GM18873 (cell line): ENCODE data around the gene ATXN10.

Experiments
- ATAC-seq: cut with Tn5 transposase; IDR thresholded peaks from one replicate; pipeline ENCODE4 v1.9.1; 2021; ENCODE audit warnings: mild to moderate bottlenecking, moderate library complexity, moderate number of reproducible peaks; ENCODE audit not compliant: unreplicated experiment, low FRiP score

The ATXN10 gene

GRCh38 chr22:45752036-45752435 is 80.4 kb downstream of the ATXN10 start:
- no peak for ATAC-seq

GRCh38 chr22:45754822-45755221 is 83.2 kb downstream of the ATXN10 start:
- ATAC-seq, result no peak

GRCh38 chr22:45756558-45756957 is 84.9 kb downstream of the ATXN10 start:
- no peak for ATAC-seq

GRCh38 chr22:45757068-45757467 is 85.4 kb downstream of the ATXN10 start:
- ATAC-seq, result no peak

- no peak for ATAC-seq
Observed at GRCh38 chr22:45757936-45758335, 86.3 kb downstream of the ATXN10 start.

- no peak for ATAC-seq
Observed at GRCh38 chr22:45758603-45759002, 87.0 kb downstream of the ATXN10 start.

- no peak for ATAC-seq
Observed at GRCh38 chr22:45760682-45761081, 89.0 kb downstream of the ATXN10 start.

GRCh38 chr22:45762545-45763235 is 91.1 kb downstream of the ATXN10 start:
- no peak for ATAC-seq

GRCh38 chr22:45763236-45763624 is 91.6 kb downstream of the ATXN10 start:
- ATAC-seq, result no peak

- no peak for ATAC-seq
Observed at GRCh38 chr22:45768490-45768889, 96.9 kb downstream of the ATXN10 start.

GRCh38 chr22:45769569-45770210 is 98.1 kb downstream of the ATXN10 start:
- ATAC-seq, result no peak

GRCh38 chr22:45770506-45770905 is 98.9 kb downstream of the ATXN10 start:
- no peak for ATAC-seq

- ATAC-seq, result no peak
Observed at GRCh38 chr22:45771057-45771456, 99.4 kb downstream of the ATXN10 start.

GRCh38 chr22:45771711-45772110 is 100.1 kb downstream of the ATXN10 start:
- ATAC-seq, result no peak

- no peak for ATAC-seq
Observed at GRCh38 chr22:45772743-45773142, 101.1 kb downstream of the ATXN10 start.

GRCh38 chr22:45774001-45774670 is 102.5 kb downstream of the ATXN10 start:
- ATAC-seq, result no peak

- no peak for ATAC-seq
Observed at GRCh38 chr22:45775062-45775461, 103.4 kb downstream of the ATXN10 start.

GRCh38 chr22:45775569-45776312 is 104.1 kb downstream of the ATXN10 start:
- no peak for ATAC-seq

- ATAC-seq, result no peak
Observed at GRCh38 chr22:45776313-45776585, 104.6 kb downstream of the ATXN10 start.

GRCh38 chr22:45777046-45777851 is 105.6 kb downstream of the ATXN10 start:
- ATAC-seq, result no peak
